Endothelial cell of umbilical vein (primary cell): ENCODE data around the gene PPY. TPM values are rescaled to one million over a fixed set of nuclear protein-coding genes. Genes with fewer than 3 reads are reported as not detected.

Experiments used
- BruUV-seq: library from RNA; stranded (reverse); fragments of 400-500 nt; replicated peaks from 2 replicates; lab custom pipeline; 2021; lab: Mats Ljungman, UMichigan
- CTCF ChIA-PET: fragments of 300-600, 350-600 bp; sonication (Branson Sonifier 250); formaldehyde crosslinking; loops from one replicate; lab custom pipeline; 2021; ENCODE audit warnings: antibody characterized with exemption, inconsistent platforms; lab: Charles Lee
- POLR2A ChIA-PET: fragments of 300-600, 350-600 bp; sonication (Branson Sonifier 250); formaldehyde crosslinking; loops from one replicate; lab custom pipeline; 2021; ENCODE audit warnings: antibody characterized with exemption, inconsistent platforms; lab: Charles Lee
- DNase-seq: peaks from one replicate; pipeline ENCODE4 v3.0.0-alpha.2; 2011; ENCODE audit warnings: low read depth, low spot score
- FAIRE-seq: peaks from 2 replicates; lab custom pipeline; 2011; peaks lifted over from hg19 to GRCh38; lab: Jason Lieb, UNC
- H2AFZ ChIP-seq: 2 replicates; pipeline ENCODE4 v1.6.0; 2012; ENCODE audit warnings: low read depth, low read length, control low read depth, inconsistent platforms
- H3K27ac ChIP-seq: 2 replicates; pipeline ENCODE4 v1.5.1; 2011; ENCODE audit warnings: low read depth, mild to moderate bottlenecking, control low read depth, low read length, moderate library complexity; ENCODE audit not compliant: insufficient read depth
- H3K27me3 ChIP-seq, 2 experiments: 2 replicates each; pipeline versions ENCODE4 v1.6.0 to v1.6.1; 2011; ENCODE audit warnings: low read length in 2 of 2, mixed read lengths in 1 of 2; ENCODE audit not compliant: control insufficient read depth in 2 of 2, insufficient read depth in 2 of 2
- H3K36me3 ChIP-seq, 2 experiments: 2 replicates in 1 of 2; 3 replicates in 1 of 2; pipeline ENCODE4 v1.5.1; 2011; ENCODE audit warnings: low read length in 2 of 2, mild to moderate bottlenecking in 1 of 2, moderate library complexity in 1 of 2; ENCODE audit not compliant: control insufficient read depth in 2 of 2, insufficient read depth in 2 of 2; ENCODE audit errors: extremely low read depth in 1 of 2
- H3K4me1 ChIP-seq: 3 replicates; pipeline ENCODE4 v1.5.1; 2011; ENCODE audit warnings: mild to moderate bottlenecking, low read length; ENCODE audit not compliant: control insufficient read depth, insufficient read depth; ENCODE audit errors: extremely low read depth
- H3K4me2 ChIP-seq: 2 replicates; pipeline ENCODE4 v1.6.1; 2011; ENCODE audit warnings: low read length, control low read depth, mixed read lengths; ENCODE audit not compliant: insufficient read depth
- H3K4me3 ChIP-seq, 3 experiments: fragments of 200-600 bp in 1 of 3; sonication (generic), shearing (Covaris generic) in 1 of 3; replicated peaks in 1 of 3; 2 replicates each; pipeline ENCODE4 v1.5.1; 2011 to 2016; ENCODE audit warnings: control low read depth in 3 of 3, low read length in 3 of 3, mild to moderate bottlenecking in 2 of 3, inconsistent platforms in 1 of 3, low read depth in 1 of 3, moderate library complexity in 1 of 3; ENCODE audit not compliant: insufficient read depth in 1 of 3
- H3K79me2 ChIP-seq: 2 replicates; pipeline ENCODE4 v1.6.0; 2012; ENCODE audit warnings: low read length, inconsistent platforms; ENCODE audit not compliant: control insufficient read depth, insufficient read depth
- H3K9ac ChIP-seq: replicated peaks from 2 replicates; pipeline ENCODE3; 2011; ENCODE audit warnings: low read length, control low read depth; ENCODE audit not compliant: insufficient read depth; ENCODE audit errors: extremely low read depth
- H3K9me1 ChIP-seq: replicated peaks from 3 replicates; pipeline ENCODE4 v1.6.0; 2011; ENCODE audit warnings: mild to moderate bottlenecking, low read length; ENCODE audit not compliant: control insufficient read depth, insufficient read depth; ENCODE audit errors: extremely low read depth
- H3K9me3 ChIP-seq: replicated peaks from 2 replicates; pipeline ENCODE4 v1.5.1; 2012; ENCODE audit warnings: low read length, inconsistent platforms; ENCODE audit not compliant: control insufficient read depth, insufficient read depth
- H4K20me1 ChIP-seq: replicated peaks from 2 replicates; pipeline ENCODE3; 2011; ENCODE audit warnings: mild to moderate bottlenecking, low read length; ENCODE audit not compliant: control insufficient read depth, insufficient read depth; ENCODE audit errors: extremely low read depth
- CTCF ChIP-seq, 2 donors: IDR thresholded peaks; 1 replicate in 1 of 2; 2 replicates in 1 of 2; pipeline ENCODE4 v1.5.1; 2011; ENCODE audit warnings: low read length in 2 of 2, mild to moderate bottlenecking in 2 of 2, moderate library complexity in 2 of 2, control low read depth in 1 of 2, inconsistent platforms in 1 of 2, low read depth in 1 of 2; ENCODE audit not compliant: insufficient read depth in 1 of 2; ENCODE audit errors: extremely low read depth in 1 of 2
- EZH2 ChIP-seq: IDR thresholded peaks from 2 replicates; pipeline ENCODE4 v1.6.1; 2012; ENCODE audit warnings: borderline replicate concordance, low read depth, mild to moderate bottlenecking, moderate library complexity, low read length, inconsistent platforms; ENCODE audit not compliant: severe bottlenecking
- FOS ChIP-seq: IDR thresholded peaks from 2 replicates; pipeline ENCODE4 v1.6.1; 2011; ENCODE audit warnings: mild to moderate bottlenecking, low read length, moderate library complexity, borderline replicate concordance; ENCODE audit not compliant: insufficient read depth
- GATA2 ChIP-seq: IDR thresholded peaks from 2 replicates; pipeline ENCODE4 v1.7.0; 2011; ENCODE audit warnings: low read depth, mild to moderate bottlenecking, moderate library complexity, mixed read lengths, low read length; ENCODE audit not compliant: insufficient read length, insufficient read depth
- JUN ChIP-seq: IDR thresholded peaks from 2 replicates; pipeline ENCODE4 v1.6.1; 2011; ENCODE audit warnings: borderline replicate concordance, low read depth; ENCODE audit not compliant: insufficient read length, insufficient read depth
- MAX ChIP-seq: IDR thresholded peaks from 2 replicates; pipeline ENCODE4 v1.6.1; 2011; ENCODE audit not compliant: insufficient read depth, insufficient read length
- MYC ChIP-seq: IDR thresholded peaks from one replicate; pipeline ENCODE4 v1.6.1; 2011; ENCODE audit warnings: mild to moderate bottlenecking, low read depth, low read length
- POLR2A ChIP-seq: IDR thresholded peaks from 2 replicates; pipeline ENCODE4 v1.6.1; 2012; ENCODE audit warnings: low read depth, mild to moderate bottlenecking, control low read depth, low read length
- POLR2AphosphoS5 ChIP-seq: IDR thresholded peaks from 2 replicates; pipeline ENCODE4 v1.6.1; 2012; ENCODE audit warnings: low read depth, mild to moderate bottlenecking, control low read depth, low read length, moderate library complexity; ENCODE audit not compliant: insufficient read depth
- dilution Hi-C: fragments of 300-500 bp; cut with MboI; formaldehyde crosslinking; loops from one replicate; pipeline ENCODE4 v1.15.0; 2019; ENCODE audit warnings: low sequenced_read_pairs; ENCODE audit not compliant: extremely low pct_ligation_motif_present
- intact Hi-C: fragments of 100-400 bp; cut with micrococcal nuclease; formaldehyde crosslinking; loops from one replicate; pipeline ENCODE4 v1.10.0; 2022
- polyA plus RNA-seq, 4 experiments: library from polyadenylated mRNA; depleted of rRNA in 3 of 4; stranded (reverse) in 3 of 4; unstranded in 1 of 4; fragments of >200 nt; gene quantifications; 2 replicates each; pipeline versions ENCODE4 v1.2.1 to v1.2.3, GENCODE V29; 2011 to 2012; ENCODE audit warnings: missing spikeins in 1 of 4
- total RNA-seq: library from RNA; stranded (reverse); gene quantifications from 2 replicates; pipeline ENCODE4 v1.2.3, GENCODE V29; 2021

Gene PPY
- total and polyA plus RNA-seq, 2 donors (not counting 3 experiments of a cell fraction or from before 2014, with no cell fraction given), result not detected

GRCh38 chr17:43987131-43988021, 45.1 kb upstream of the PPY start:
- peaks cover 4% of the 10 kb centered on the region for H3K4me1 ChIP-seq
- no peaks in the 10 kb centered on the region for H3K79me2 ChIP-seq
- CTCF ChIA-PET, result interaction anchor here (0.9 to 2.1 kb wide), 6 partner anchors 11 to 77 kb away, joined by 3 to 14 read pairs (median 4); no protein-coding TSS in a partner anchor
- FAIRE-seq (no peak), DNase-seq (no peak)
- H3K9me3 ChIP-seq, result no peaks in the 10 kb centered on the region
- no peak overlapping the region for H3K9ac ChIP-seq
- H4K20me1 ChIP-seq, result no peaks in the 10 kb centered on the region
- no peak overlapping the region for H3K4me3 ChIP-seq
- BruUV-seq, result no TSS peak
- H3K4me2 ChIP-seq, result no peak overlapping the region
- dilution Hi-C loops, result no loop called here
- POLR2A ChIA-PET, result no interaction called here
- no peaks in the 10 kb centered on the region for H3K9me1 ChIP-seq
- no peak overlapping the region for H3K27ac ChIP-seq
- no peak for TF ChIP-seq MYC
- TF ChIP-seq POLR2AphosphoS5, result no peak
- TF ChIP-seq EZH2, result no peak
- no peak for TF ChIP-seq MAX
- TF ChIP-seq POLR2A, result no peak
- no peak for TF ChIP-seq GATA2
- TF ChIP-seq CTCF (IDR thresholded peaks at IDR 0.05; ENCODE audit: extremely low read depth in 1 of 2, insufficient read depth in 1 of 2, low read depth in 1 of 2, low read length in 2 of 2), result no peak
- TF ChIP-seq FOS, result no peak
- TF ChIP-seq JUN, result no peak
- no peak overlapping the region for H2AFZ ChIP-seq
- no peaks in the 10 kb centered on the region for H3K36me3 ChIP-seq
- peaks cover 5 to 6% of the 10 kb centered on the region in 2 experiments for H3K27me3 ChIP-seq
- intact Hi-C loops, result no loop called here
